IMR-90 (cell line): ENCODE measurements around the gene TRAF3. TPM values are rescaled to one million over a fixed set of nuclear protein-coding genes. Genes with fewer than 3 reads are reported as not detected.

Source experiments
- ATAC-seq: fragments of 200-7000 bp; cut with Tn5 transposase; 2 replicates; pipeline ENCODE4 v1.9.1; 2020; ENCODE audit warnings: low read depth, mild to moderate bottlenecking, moderate library complexity
- BruUV-seq: library from RNA; stranded (reverse); fragments of 400-500 nt; replicated peaks from 2 replicates; lab custom pipeline; 2021; lab: Mats Ljungman, UMichigan
- CTCF ChIA-PET: fragments of 300-600 bp; formaldehyde crosslinking; extraction: SDS; loops from one replicate; lab custom pipeline; 2021; ENCODE audit warnings: antibody characterized with exemption; lab: Yijun Ruan, JAX
- POLR2A ChIA-PET: fragments of 300-600 bp; sonication (Branson Sonifier 250); formaldehyde crosslinking; loops from one replicate; lab custom pipeline; 2022; ENCODE audit warnings: antibody characterized with exemption; ENCODE audit not compliant: unreplicated experiment; lab: Charles Lee
- DNase-seq: peaks from one replicate; pipeline ENCODE4 v3.0.0; 2013
- H2AFZ ChIP-seq: replicated peaks from 2 replicates; pipeline ENCODE3; 2013; ENCODE audit warnings: low read length, mild to moderate bottlenecking; ENCODE audit not compliant: poor library complexity
- H2AK5ac ChIP-seq: 2 replicates; pipeline ENCODE4 v1.6.1; 2013; ENCODE audit warnings: low read depth, low read length, inconsistent platforms
- H2AK9ac ChIP-seq: replicated peaks from 2 replicates; pipeline ENCODE3; 2013; ENCODE audit warnings: mild to moderate bottlenecking, low read depth, low read length, moderate library complexity; ENCODE audit not compliant: poor library complexity
- H2BK120ac ChIP-seq: 2 replicates; pipeline ENCODE4 v1.6.1; 2013; ENCODE audit warnings: low read depth, low read length, inconsistent platforms
- H2BK15ac ChIP-seq: 3 replicates; pipeline ENCODE4 v1.6.1; 2013; ENCODE audit warnings: low read depth, low read length, inconsistent platforms
- H2BK20ac ChIP-seq: 2 replicates; pipeline ENCODE4 v1.6.1; 2013; ENCODE audit warnings: low read depth, mild to moderate bottlenecking, inconsistent platforms, low read length, moderate library complexity
- H2BK5ac ChIP-seq: 2 replicates; pipeline ENCODE4 v1.6.1; 2013; ENCODE audit warnings: mild to moderate bottlenecking, low read depth, low read length, inconsistent platforms; ENCODE audit not compliant: poor library complexity, severe bottlenecking
- H3K14ac ChIP-seq: replicated peaks from 2 replicates; pipeline ENCODE4 v1.6.1; 2013; ENCODE audit warnings: low read depth, low read length, inconsistent platforms
- H3K18ac ChIP-seq: 2 replicates; pipeline ENCODE4 v1.6.1; 2013; ENCODE audit warnings: low read depth, low read length, control low read depth
- H3K23ac ChIP-seq: 2 replicates; pipeline ENCODE4 v1.6.1; 2013; ENCODE audit warnings: low read depth, low read length, inconsistent platforms
- H3K27ac ChIP-seq: 2 replicates; pipeline ENCODE4 v1.5.1; 2013; ENCODE audit warnings: mild to moderate bottlenecking, control low read depth, low read length; ENCODE audit not compliant: insufficient read depth
- H3K27me3 ChIP-seq: 2 replicates; pipeline ENCODE4 v1.6.1; 2013; ENCODE audit warnings: low read length; ENCODE audit not compliant: control insufficient read depth, insufficient read depth
- H3K36me3 ChIP-seq: 2 replicates; pipeline ENCODE4 v1.6.1; 2013; ENCODE audit warnings: low read length, mixed read lengths; ENCODE audit not compliant: control insufficient read depth, insufficient read depth
- H3K4ac ChIP-seq: 2 replicates; pipeline ENCODE4 v1.6.1; 2013; ENCODE audit warnings: low read depth, low read length, inconsistent platforms
- H3K4me1 ChIP-seq: 2 replicates; pipeline ENCODE4 v1.6.1; 2013; ENCODE audit warnings: low read length, mixed read lengths; ENCODE audit not compliant: control insufficient read depth, insufficient read depth
- H3K4me2 ChIP-seq: 2 replicates; pipeline ENCODE4 v1.6.1; 2013; ENCODE audit warnings: low read depth, mild to moderate bottlenecking, control low read depth, low read length, moderate library complexity
- H3K4me3 ChIP-seq: 2 replicates; pipeline ENCODE4 v1.5.1; 2013; ENCODE audit warnings: low read depth, mild to moderate bottlenecking, control low read depth, low read length, moderate library complexity; ENCODE audit not compliant: insufficient read depth
- H3K56ac ChIP-seq: 2 replicates; pipeline ENCODE4 v1.6.1; 2013; ENCODE audit warnings: low read length, inconsistent platforms; ENCODE audit not compliant: insufficient read depth; ENCODE audit errors: extremely low read depth
- H3K79me1 ChIP-seq, 2 experiments: 2 replicates each; pipeline ENCODE4 v1.6.1; 2013; ENCODE audit warnings: low read length in 2 of 2, inconsistent platforms in 1 of 2, low read depth in 1 of 2
- H3K9ac ChIP-seq: 2 replicates; pipeline ENCODE4 v1.6.1; 2013; ENCODE audit warnings: low read depth, low read length, control low read depth
- H3K9me1 ChIP-seq: 2 replicates; pipeline ENCODE4 v1.6.1; 2013; ENCODE audit warnings: low read length, inconsistent platforms; ENCODE audit not compliant: insufficient read depth
- H3K9me3 ChIP-seq: 2 replicates; pipeline ENCODE4 v1.6.1; 2013; ENCODE audit warnings: low read length; ENCODE audit not compliant: control insufficient read depth, insufficient read depth
- H4K20me1 ChIP-seq: 2 replicates; pipeline ENCODE4 v1.6.1; 2013; ENCODE audit warnings: low read length, inconsistent platforms; ENCODE audit not compliant: insufficient read depth
- H4K5ac ChIP-seq: 2 replicates; pipeline ENCODE4 v1.6.1; 2013; ENCODE audit warnings: mild to moderate bottlenecking, low read depth, low read length, control low read depth
- H4K8ac ChIP-seq, 2 experiments: 2 replicates each; pipeline ENCODE4 v1.6.1; 2013; ENCODE audit warnings: low read depth in 2 of 2, low read length in 2 of 2, control low read depth in 1 of 2, inconsistent platforms in 1 of 2
- H4K91ac ChIP-seq: 2 replicates; pipeline ENCODE4 v1.6.1; 2013; ENCODE audit warnings: low read depth, low read length, inconsistent platforms; ENCODE audit not compliant: insufficient read depth
- MAZ ChIP-seq: IDR thresholded peaks from 2 replicates; pipeline ENCODE4 v1.6.1; 2012; ENCODE audit warnings: low read depth, mild to moderate bottlenecking, low read length, improper control_type of control experiment, moderate library complexity, borderline replicate concordance
- MXI1 ChIP-seq: IDR thresholded peaks from 2 replicates; pipeline ENCODE4 v1.6.1; 2012; ENCODE audit warnings: low read depth, mild to moderate bottlenecking, low read length, moderate library complexity, borderline replicate concordance
- RCOR1 ChIP-seq: IDR thresholded peaks from 2 replicates; pipeline ENCODE4 v1.6.1; 2012; ENCODE audit warnings: mild to moderate bottlenecking, low read length, improper control_type of control experiment; ENCODE audit not compliant: insufficient replicate concordance
- RFX5 ChIP-seq: IDR thresholded peaks from 2 replicates; pipeline ENCODE4 v1.8.0; 2012; ENCODE audit warnings: low read depth, mild to moderate bottlenecking, low read length, moderate library complexity
- WGBS, 2 experiments: methylation state at CpG; one replicate each; pipeline versions ENCODE4 v1.1.5 to v1.1.7; 2013; ENCODE audit warnings: missing lambda C conversion rate in 2 of 2; ENCODE audit not compliant: insufficient read length in 1 of 2; ENCODE audit errors: extremely low coverage in 2 of 2; 5-methylcytosine and 5-hydroxymethylcytosine counted together
- dilution Hi-C: fragments of 300-500 bp; cut with HindIII; formaldehyde crosslinking; loops from one replicate; pipeline ENCODE4 v1.14.3; 2018; ENCODE audit warnings: low sequenced_read_pairs; ENCODE audit not compliant: unreplicated experiment
- in situ Hi-C: fragments of 300-500 bp; cut with MboI; formaldehyde crosslinking; loops from 3 replicates; pipeline ENCODE4 v1.14.3; 2019; ENCODE audit warnings: low sequenced_read_pairs, inconsistent platforms, mixed read lengths
- intact Hi-C: fragments of 100-400 bp; cut with micrococcal nuclease; formaldehyde crosslinking; loops from 2 replicates; pipeline ENCODE4 v1.10.0; 2022
- polyA plus RNA-seq, 3 experiments: library from polyadenylated mRNA; depleted of rRNA; stranded (reverse); fragments of >200 nt; gene quantifications; 2 replicates each; pipeline ENCODE4 v1.2.3, GENCODE V29; 2012; ENCODE audit warnings: low replicate concordance in 1 of 3
- total RNA-seq: library from RNA; depleted of rRNA; stranded (reverse); fragments of >200 nt; gene quantifications from 2 replicates; pipeline ENCODE4 v1.2.3, GENCODE V29; 2012

TRAF3 gene
- total and polyA plus RNA-seq, 2 of the 4 experiments (the other 2 are of a cell fraction), result 21.2 to 25.3 TPM

- no peak overlapping the region for H3K56ac ChIP-seq
- no CpG with 5 or more reads among the region's 5 CpGs for WGBS, 2 experiments
- dilution Hi-C loops, result no loop called here
These were observed 36.4 kb downstream of the TRAF3 start for GRCh38 chr14:102813691-102814090.

More at GRCh38 chr14:102813691-102814090, 36.4 kb downstream of the TRAF3 start:
- no peak overlapping the region for H2AK9ac ChIP-seq
- peaks cover 36 to 65% of the 10 kb centered on the region in 2 experiments for H3K79me1 ChIP-seq
- in situ Hi-C loops, result no loop called here
- peaks cover 6% of the 10 kb centered on the region for H3K4me1 ChIP-seq
- TF ChIP-seq MXI1, result no peak
- no peak for TF ChIP-seq RCOR1
- TF ChIP-seq RFX5, result no peak
- no peak for TF ChIP-seq MAZ
- no peak for ATAC-seq
- no peak overlapping the region for H2AK5ac ChIP-seq
- no peak for DNase-seq
- H2AFZ ChIP-seq, result no peak overlapping the region
- no peak overlapping the region for H3K14ac ChIP-seq
- no peak overlapping the region for H3K4me2 ChIP-seq
- H2BK5ac ChIP-seq, result no peak overlapping the region
- no TSS peak for BruUV-seq
- no peaks in the 10 kb centered on the region for H3K9me3 ChIP-seq
- H3K4me3 ChIP-seq, result no peak overlapping the region
- CTCF ChIA-PET, result no interaction called here
- no peak overlapping the region for H3K9ac ChIP-seq
- no peak overlapping the region for H4K8ac ChIP-seq
- H2BK20ac ChIP-seq, result no peak overlapping the region
- no peak overlapping the region for H3K18ac ChIP-seq
- H3K27ac ChIP-seq, result no peak overlapping the region
- POLR2A ChIA-PET, result no interaction called here
- H3K4ac ChIP-seq, result no peak overlapping the region
- intact Hi-C loops, result no loop called here
- no peak overlapping the region for H2BK120ac ChIP-seq
- peaks cover 1% of the 10 kb centered on the region; the same call in 1 of the 2 replicates for H3K36me3 ChIP-seq
- no peaks in the 10 kb centered on the region for H3K27me3 ChIP-seq
- H4K5ac ChIP-seq, result no peak overlapping the region
- peaks cover 8% of the 10 kb centered on the region for H3K9me1 ChIP-seq
- no peak overlapping the region for H3K23ac ChIP-seq
- H4K91ac ChIP-seq, result no peak overlapping the region
- H2BK15ac ChIP-seq, result no peak overlapping the region
- H4K20me1 ChIP-seq, result peaks cover 50% of the 10 kb centered on the region
